GM23338 (cell line): ENCODE data around the gene TSEN2. TPM values are rescaled to one million over a fixed set of nuclear protein-coding genes. Genes with fewer than 3 reads are reported as not detected.

Experiments
- ATAC-seq: fragments of 200-7000 bp; cut with Tn5 transposase; 3 replicates; pipeline ENCODE4 v1.9.1; 2020
- DNase-seq: peaks from one replicate; pipeline ENCODE4 v3.0.0-alpha.2; 2015; ENCODE audit warnings: low spot score
- H2AFZ ChIP-seq: fragments of 200-600 bp; sonication (generic); 2 replicates; pipeline ENCODE4 v1.8.0; 2016; ENCODE audit warnings: antibody characterized with exemption, mild to moderate bottlenecking, moderate library complexity
- H3F3A ChIP-seq: fragments of 200-600 bp; sonication (generic); replicated peaks from 2 replicates; pipeline ENCODE4 v1.8.0; 2017; ENCODE audit warnings: antibody characterized with exemption, mixed run types, low read depth
- H3K27ac ChIP-seq: fragments of 200-600 bp; sonication (generic); 2 replicates; pipeline ENCODE4 v1.6.1; 2016; ENCODE audit warnings: low read depth
- H3K27me3 ChIP-seq: fragments of 200-600 bp; sonication (generic); 2 replicates; pipeline ENCODE4 v1.8.0; 2016; ENCODE audit warnings: mild to moderate bottlenecking, mixed run types, moderate library complexity; ENCODE audit not compliant: insufficient read depth
- H3K36me3 ChIP-seq: fragments of 200-600 bp; sonication (generic); 2 replicates; pipeline ENCODE4 v1.8.0; 2016; ENCODE audit warnings: mild to moderate bottlenecking; ENCODE audit not compliant: insufficient read depth
- H3K4me1 ChIP-seq: fragments of 200-600 bp; sonication (generic); 2 replicates; pipeline ENCODE4 v1.8.0; 2016; ENCODE audit warnings: mild to moderate bottlenecking, moderate library complexity; ENCODE audit not compliant: insufficient read depth
- H3K4me2 ChIP-seq: fragments of 200-600 bp; sonication (generic); 2 replicates; pipeline ENCODE4 v1.7.1; 2017; ENCODE audit warnings: mixed run types
- H3K4me3 ChIP-seq: fragments of 200-600 bp; sonication (generic); 2 replicates; pipeline ENCODE4 v1.6.1; 2016; ENCODE audit warnings: mixed run types
- H3K79me2 ChIP-seq: fragments of 200-600 bp; sonication (generic); replicated peaks from 2 replicates; pipeline ENCODE4 v1.8.0; 2017; ENCODE audit warnings: mild to moderate bottlenecking; ENCODE audit not compliant: insufficient read depth
- H3K9me2 ChIP-seq: fragments of 200-600 bp; sonication (generic); 2 replicates; pipeline ENCODE4 v1.8.0; 2017; ENCODE audit not compliant: insufficient read depth
- H4K20me1 ChIP-seq: fragments of 200-600 bp; sonication (generic); replicated peaks from 2 replicates; pipeline ENCODE4 v1.8.0; 2017; ENCODE audit warnings: mild to moderate bottlenecking; ENCODE audit not compliant: insufficient read depth
- H3K27ac Mint-ChIP-seq: 2 replicates; pipeline ENCODE4 v1.8.0; 2020; ENCODE audit warnings: inconsistent platforms, mild to moderate bottlenecking, moderate library complexity, mixed read lengths
- H3K27me3 Mint-ChIP-seq: 3 replicates; pipeline ENCODE4 v1.8.0; 2022; ENCODE audit warnings: low read depth, mild to moderate bottlenecking, moderate library complexity, mixed read lengths, inconsistent platforms; ENCODE audit not compliant: insufficient read depth, poor library complexity
- H3K36me3 Mint-ChIP-seq: 3 replicates; pipeline ENCODE4 v1.8.0; 2021; ENCODE audit warnings: low read depth, mild to moderate bottlenecking, inconsistent platforms, moderate library complexity, mixed read lengths
- H3K4me1 Mint-ChIP-seq: 3 replicates; pipeline ENCODE4 v1.8.0; 2020; ENCODE audit warnings: mild to moderate bottlenecking, inconsistent platforms, mixed read lengths
- H3K4me3 Mint-ChIP-seq: 3 replicates; pipeline ENCODE4 v1.8.0; 2021; ENCODE audit warnings: moderate library complexity, mild to moderate bottlenecking, inconsistent platforms, mixed read lengths
- H3K9me3 Mint-ChIP-seq: 3 replicates; pipeline ENCODE4 v1.8.0; 2020; ENCODE audit warnings: moderate library complexity, mild to moderate bottlenecking, inconsistent platforms, mixed read lengths
- CREB1 ChIP-seq: fragments of 250-450 bp; sonication (Bioruptor Pico); IDR thresholded peaks from 2 replicates; pipeline ENCODE4 v1.5.0; 2020; ENCODE audit warnings: low read depth, mild to moderate bottlenecking, moderate library complexity
- CTCF ChIP-seq, 2 experiments: fragments of 200-600 bp in 1 of 2; sonication (generic) in 1 of 2; conservative IDR thresholded peaks; 2 replicates each; pipeline versions ENCODE4 v1.5.1 to v1.6.1; 2016 to 2017; ENCODE audit warnings: antibody characterized with exemption in 2 of 2, low read depth in 2 of 2, mild to moderate bottlenecking in 2 of 2, moderate library complexity in 1 of 2
- EZH2 ChIP-seq: fragments of 200-600 bp; sonication (generic); IDR thresholded peaks from one replicate; pipeline ENCODE4 v1.8.0; 2017; ENCODE audit warnings: antibody characterized with exemption, mild to moderate bottlenecking, low read depth; ENCODE audit not compliant: unreplicated experiment
- EZH2phosphoT487 ChIP-seq: fragments of 200-600 bp; sonication (generic); IDR thresholded peaks from one replicate; pipeline ENCODE4 v1.8.1; 2018; ENCODE audit warnings: antibody characterized with exemption; ENCODE audit not compliant: unreplicated experiment
- JUNB ChIP-seq: IDR thresholded peaks from one replicate; pipeline ENCODE4 v1.6.1; 2016; ENCODE audit warnings: antibody characterized with exemption; ENCODE audit not compliant: unreplicated experiment
- NANOG ChIP-seq: IDR thresholded peaks from 2 replicates; pipeline ENCODE4 v1.6.1; 2016; ENCODE audit warnings: antibody characterized with exemption, borderline replicate concordance
- POLR2AphosphoS5 ChIP-seq: IDR thresholded peaks from 2 replicates; pipeline ENCODE4 v1.6.1; 2016; ENCODE audit warnings: antibody characterized with exemption, low read depth
- STAT1 ChIP-seq: IDR thresholded peaks from one replicate; pipeline ENCODE4 v1.6.1; 2016; ENCODE audit warnings: antibody characterized with exemption; ENCODE audit not compliant: unreplicated experiment
- ZNF114 ChIP-seq: fragments of 250-450 bp; sonication (Bioruptor Pico); IDR thresholded peaks from 2 replicates; pipeline ENCODE4 v1.5.0; 2020; ENCODE audit warnings: mild to moderate bottlenecking, moderate library complexity
- ZNF331 ChIP-seq: fragments of 250-450 bp; sonication (Bioruptor Pico); IDR thresholded peaks from 2 replicates; pipeline ENCODE4 v1.5.0; 2020; ENCODE audit warnings: low read depth, mild to moderate bottlenecking, moderate library complexity
- polyA plus RNA-seq: library from polyadenylated mRNA; unstranded; fragments of >200 nt; fragmentation: Nextera tagmentation; extraction: Ambion mirVana; gene quantifications from 2 replicates; pipeline ENCODE4 v1.2.1, GENCODE V29; 2016
- total RNA-seq: library from RNA; depleted of rRNA; stranded (reverse); fragments of >200 nt; shearing (Covaris generic); gene quantifications from 2 replicates; pipeline ENCODE4 v1.2.3, GENCODE V29; 2014
- TF ChIP-seq, protein P1 (sequence below): fragments of 250-450 bp; sonication (Bioruptor Pico); IDR thresholded peaks from 2 replicates; pipeline ENCODE4 v1.5.0; 2020; ENCODE audit warnings: mild to moderate bottlenecking, moderate library complexity
- TF ChIP-seq, protein P2 (sequence below): IDR thresholded peaks from 2 replicates; pipeline ENCODE4 v1.6.1; 2016; ENCODE audit warnings: antibody characterized with exemption
- TF ChIP-seq, protein P3 (sequence below): IDR thresholded peaks from one replicate; pipeline ENCODE4 v1.6.1; 2018; ENCODE audit warnings: antibody characterized with exemption; ENCODE audit not compliant: unreplicated experiment

The TSEN2 gene
- total and polyA plus RNA-seq, 2 experiments from 2014 or later, result 27.7 to 30.0 TPM

DNA sequence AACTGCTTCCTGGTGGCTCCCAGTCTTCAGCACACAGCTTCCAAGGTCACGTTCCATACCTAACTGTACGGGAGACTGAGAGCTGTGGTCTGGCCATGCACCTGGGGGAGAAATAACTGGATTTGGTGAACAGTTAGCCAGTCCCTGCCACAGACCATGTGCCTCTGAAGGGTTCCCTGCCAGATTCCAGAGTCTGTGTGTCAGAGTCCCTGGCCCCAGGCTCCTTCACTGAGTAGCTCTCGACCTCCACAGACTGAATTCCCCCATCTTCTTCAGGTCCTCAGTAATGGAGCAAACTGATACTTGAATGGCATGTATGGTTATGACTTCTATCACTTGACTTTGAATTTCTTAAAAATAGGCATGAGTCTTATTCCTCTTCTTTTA lies 43.5 kb downstream of the TSEN2 start:
- no peaks in the 10 kb centered on the region for H3K27me3 ChIP-seq
- ATAC-seq (no peak), DNase-seq (no peak)
- H3K4me3 ChIP-seq, result no peak overlapping the region
- Mint-ChIP-seq H3K36me3 (peaks cover 39% of the 10 kb centered on the region), H3K27ac (no peak overlapping the region), H3K27me3 (peaks cover 2% of the 10 kb centered on the region), H3K4me1 (no peaks in the 10 kb centered on the region), H3K9me3 (no peaks in the 10 kb centered on the region), H3K4me3 (no peak overlapping the region)
- no peak overlapping the region for H3K27ac ChIP-seq
- H3F3A ChIP-seq, result no peaks in the 10 kb centered on the region
- no peaks in the 10 kb centered on the region for H3K79me2 ChIP-seq
- no peaks in the 10 kb centered on the region for H3K9me2 ChIP-seq
- H4K20me1 ChIP-seq, result peaks cover 10% of the 10 kb centered on the region
- H3K4me2 ChIP-seq, result no peak overlapping the region
- H2AFZ ChIP-seq, result no peak overlapping the region
- 0 out of 2 replicates have a peak, but pooled peaks cover 12% of the 10 kb centered on the region for H3K36me3 ChIP-seq
- no peak for TF ChIP-seq ZNF331
- no peak for TF ChIP-seq ZNF114
- TF ChIP-seq EZH2, result no peak
- TF ChIP-seq STAT1, result no peak
- no peak for TF ChIP-seq CREB1
- TF ChIP-seq, protein P1, sequence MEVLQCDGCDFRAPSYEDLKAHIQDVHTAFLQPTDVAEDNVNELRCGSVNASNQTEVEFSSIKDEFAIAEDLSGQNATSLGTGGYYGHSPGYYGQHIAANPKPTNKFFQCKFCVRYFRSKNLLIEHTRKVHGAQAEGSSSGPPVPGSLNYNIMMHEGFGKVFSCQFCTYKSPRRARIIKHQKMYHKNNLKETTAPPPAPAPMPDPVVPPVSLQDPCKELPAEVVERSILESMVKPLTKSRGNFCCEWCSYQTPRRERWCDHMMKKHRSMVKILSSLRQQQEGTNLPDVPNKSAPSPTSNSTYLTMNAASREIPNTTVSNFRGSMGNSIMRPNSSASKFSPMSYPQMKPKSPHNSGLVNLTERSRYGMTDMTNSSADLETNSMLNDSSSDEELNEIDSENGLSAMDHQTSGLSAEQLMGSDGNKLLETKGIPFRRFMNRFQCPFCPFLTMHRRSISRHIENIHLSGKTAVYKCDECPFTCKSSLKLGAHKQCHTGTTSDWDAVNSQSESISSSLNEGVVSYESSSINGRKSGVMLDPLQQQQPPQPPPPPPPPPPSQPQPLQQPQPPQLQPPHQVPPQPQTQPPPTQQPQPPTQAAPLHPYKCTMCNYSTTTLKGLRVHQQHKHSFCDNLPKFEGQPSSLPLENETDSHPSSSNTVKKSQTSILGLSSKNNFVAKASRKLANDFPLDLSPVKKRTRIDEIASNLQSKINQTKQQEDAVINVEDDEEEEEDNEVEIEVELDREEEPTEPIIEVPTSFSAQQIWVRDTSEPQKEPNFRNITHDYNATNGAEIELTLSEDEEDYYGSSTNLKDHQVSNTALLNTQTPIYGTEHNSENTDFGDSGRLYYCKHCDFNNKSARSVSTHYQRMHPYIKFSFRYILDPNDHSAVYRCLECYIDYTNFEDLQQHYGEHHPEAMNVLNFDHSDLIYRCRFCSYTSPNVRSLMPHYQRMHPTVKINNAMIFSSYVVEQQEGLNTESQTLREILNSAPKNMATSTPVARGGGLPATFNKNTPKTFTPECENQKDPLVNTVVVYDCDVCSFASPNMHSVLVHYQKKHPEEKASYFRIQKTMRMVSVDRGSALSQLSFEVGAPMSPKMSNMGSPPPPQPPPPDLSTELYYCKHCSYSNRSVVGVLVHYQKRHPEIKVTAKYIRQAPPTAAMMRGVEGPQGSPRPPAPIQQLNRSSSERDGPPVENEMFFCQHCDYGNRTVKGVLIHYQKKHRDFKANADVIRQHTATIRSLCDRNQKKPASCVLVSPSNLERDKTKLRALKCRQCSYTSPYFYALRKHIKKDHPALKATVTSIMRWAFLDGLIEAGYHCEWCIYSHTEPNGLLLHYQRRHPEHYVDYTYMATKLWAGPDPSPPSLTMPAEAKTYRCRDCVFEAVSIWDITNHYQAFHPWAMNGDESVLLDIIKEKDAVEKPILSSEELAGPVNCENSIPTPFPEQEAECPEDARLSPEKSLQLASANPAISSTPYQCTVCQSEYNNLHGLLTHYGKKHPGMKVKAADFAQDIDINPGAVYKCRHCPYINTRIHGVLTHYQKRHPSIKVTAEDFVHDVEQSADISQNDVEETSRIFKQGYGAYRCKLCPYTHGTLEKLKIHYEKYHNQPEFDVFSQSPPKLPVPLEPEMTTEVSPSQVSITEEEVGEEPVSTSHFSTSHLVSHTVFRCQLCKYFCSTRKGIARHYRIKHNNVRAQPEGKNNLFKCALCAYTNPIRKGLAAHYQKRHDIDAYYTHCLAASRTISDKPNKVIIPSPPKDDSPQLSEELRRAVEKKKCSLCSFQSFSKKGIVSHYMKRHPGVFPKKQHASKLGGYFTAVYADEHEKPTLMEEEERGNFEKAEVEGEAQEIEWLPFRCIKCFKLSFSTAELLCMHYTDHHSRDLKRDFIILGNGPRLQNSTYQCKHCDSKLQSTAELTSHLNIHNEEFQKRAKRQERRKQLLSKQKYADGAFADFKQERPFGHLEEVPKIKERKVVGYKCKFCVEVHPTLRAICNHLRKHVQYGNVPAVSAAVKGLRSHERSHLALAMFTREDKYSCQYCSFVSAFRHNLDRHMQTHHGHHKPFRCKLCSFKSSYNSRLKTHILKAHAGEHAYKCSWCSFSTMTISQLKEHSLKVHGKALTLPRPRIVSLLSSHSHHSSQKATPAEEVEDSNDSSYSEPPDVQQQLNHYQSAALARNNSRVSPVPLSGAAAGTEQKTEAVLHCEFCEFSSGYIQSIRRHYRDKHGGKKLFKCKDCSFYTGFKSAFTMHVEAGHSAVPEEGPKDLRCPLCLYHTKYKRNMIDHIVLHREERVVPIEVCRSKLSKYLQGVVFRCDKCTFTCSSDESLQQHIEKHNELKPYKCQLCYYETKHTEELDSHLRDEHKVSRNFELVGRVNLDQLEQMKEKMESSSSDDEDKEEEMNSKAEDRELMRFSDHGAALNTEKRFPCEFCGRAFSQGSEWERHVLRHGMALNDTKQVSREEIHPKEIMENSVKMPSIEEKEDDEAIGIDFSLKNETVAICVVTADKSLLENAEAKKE, result no peak
- TF ChIP-seq, protein P2, sequence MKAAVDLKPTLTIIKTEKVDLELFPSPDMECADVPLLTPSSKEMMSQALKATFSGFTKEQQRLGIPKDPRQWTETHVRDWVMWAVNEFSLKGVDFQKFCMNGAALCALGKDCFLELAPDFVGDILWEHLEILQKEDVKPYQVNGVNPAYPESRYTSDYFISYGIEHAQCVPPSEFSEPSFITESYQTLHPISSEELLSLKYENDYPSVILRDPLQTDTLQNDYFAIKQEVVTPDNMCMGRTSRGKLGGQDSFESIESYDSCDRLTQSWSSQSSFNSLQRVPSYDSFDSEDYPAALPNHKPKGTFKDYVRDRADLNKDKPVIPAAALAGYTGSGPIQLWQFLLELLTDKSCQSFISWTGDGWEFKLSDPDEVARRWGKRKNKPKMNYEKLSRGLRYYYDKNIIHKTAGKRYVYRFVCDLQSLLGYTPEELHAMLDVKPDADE, result no peak
- TF ChIP-seq CTCF (conservative IDR thresholded peaks at IDR 0.05; ENCODE audit: low read depth in 2 of 2), result no peak
- TF ChIP-seq NANOG, result no peak
- TF ChIP-seq, protein P3, sequence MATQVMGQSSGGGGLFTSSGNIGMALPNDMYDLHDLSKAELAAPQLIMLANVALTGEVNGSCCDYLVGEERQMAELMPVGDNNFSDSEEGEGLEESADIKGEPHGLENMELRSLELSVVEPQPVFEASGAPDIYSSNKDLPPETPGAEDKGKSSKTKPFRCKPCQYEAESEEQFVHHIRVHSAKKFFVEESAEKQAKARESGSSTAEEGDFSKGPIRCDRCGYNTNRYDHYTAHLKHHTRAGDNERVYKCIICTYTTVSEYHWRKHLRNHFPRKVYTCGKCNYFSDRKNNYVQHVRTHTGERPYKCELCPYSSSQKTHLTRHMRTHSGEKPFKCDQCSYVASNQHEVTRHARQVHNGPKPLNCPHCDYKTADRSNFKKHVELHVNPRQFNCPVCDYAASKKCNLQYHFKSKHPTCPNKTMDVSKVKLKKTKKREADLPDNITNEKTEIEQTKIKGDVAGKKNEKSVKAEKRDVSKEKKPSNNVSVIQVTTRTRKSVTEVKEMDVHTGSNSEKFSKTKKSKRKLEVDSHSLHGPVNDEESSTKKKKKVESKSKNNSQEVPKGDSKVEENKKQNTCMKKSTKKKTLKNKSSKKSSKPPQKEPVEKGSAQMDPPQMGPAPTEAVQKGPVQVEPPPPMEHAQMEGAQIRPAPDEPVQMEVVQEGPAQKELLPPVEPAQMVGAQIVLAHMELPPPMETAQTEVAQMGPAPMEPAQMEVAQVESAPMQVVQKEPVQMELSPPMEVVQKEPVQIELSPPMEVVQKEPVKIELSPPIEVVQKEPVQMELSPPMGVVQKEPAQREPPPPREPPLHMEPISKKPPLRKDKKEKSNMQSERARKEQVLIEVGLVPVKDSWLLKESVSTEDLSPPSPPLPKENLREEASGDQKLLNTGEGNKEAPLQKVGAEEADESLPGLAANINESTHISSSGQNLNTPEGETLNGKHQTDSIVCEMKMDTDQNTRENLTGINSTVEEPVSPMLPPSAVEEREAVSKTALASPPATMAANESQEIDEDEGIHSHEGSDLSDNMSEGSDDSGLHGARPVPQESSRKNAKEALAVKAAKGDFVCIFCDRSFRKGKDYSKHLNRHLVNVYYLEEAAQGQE, result no peak
- no peak for TF ChIP-seq JUNB
- no peak for TF ChIP-seq POLR2AphosphoS5
- TF ChIP-seq EZH2phosphoT487, result no peak
- H3K4me1 ChIP-seq, result no peaks in the 10 kb centered on the region
